HEK293T (cell line): ENCODE results near the gene TACC2.

Source experiments
- CTCF ChIA-PET: fragments of 350-600 bp; formaldehyde crosslinking; extraction: SDS; loops from one replicate; lab custom pipeline; 2021; ENCODE audit warnings: antibody characterized with exemption, inconsistent platforms; lab: Yijun Ruan, JAX
- POLR2A ChIA-PET: fragments of 350-600 bp; formaldehyde crosslinking; extraction: SDS; loops from one replicate; lab custom pipeline; 2020; ENCODE audit warnings: antibody characterized with exemption, inconsistent platforms; lab: Yijun Ruan, JAX
- DNase-seq: peaks from one replicate; pipeline ENCODE4 v3.0.0; 2012; ENCODE audit warnings: mixed read lengths; ENCODE audit errors: extremely low spot score
- ARNT ChIP-seq: fragments of 450-650 bp; IDR thresholded peaks from 2 replicates; pipeline ENCODE4 v1.6.1; 2017; ENCODE audit warnings: mild to moderate bottlenecking
- BHLHE40 ChIP-seq: fragments of 450-650 bp; IDR thresholded peaks from 2 replicates; pipeline ENCODE4 v1.6.1; 2016; ENCODE audit warnings: mild to moderate bottlenecking, moderate library complexity, borderline replicate concordance
- CTBP1 ChIP-seq: fragments of 450-650 bp; IDR thresholded peaks from 2 replicates; pipeline ENCODE4 v1.6.1; 2016; ENCODE audit warnings: borderline replicate concordance
- ELF4 ChIP-seq: fragments of 450-650 bp; IDR thresholded peaks from 2 replicates; pipeline ENCODE4 v1.6.1; 2017; ENCODE audit warnings: antibody characterized with exemption
- FOXA1 ChIP-seq: fragments of 450-650 bp; IDR thresholded peaks from 2 replicates; pipeline ENCODE4 v1.6.1; 2016; ENCODE audit warnings: mild to moderate bottlenecking
- FOXK2 ChIP-seq: fragments of 450-650 bp; IDR thresholded peaks from 2 replicates; pipeline ENCODE4 v1.6.1; 2016; ENCODE audit warnings: mild to moderate bottlenecking
- FOXM1 ChIP-seq: fragments of 450-650 bp; IDR thresholded peaks from 2 replicates; pipeline ENCODE4 v1.6.1; 2017; ENCODE audit warnings: mild to moderate bottlenecking, borderline replicate concordance
- HDGF ChIP-seq: fragments of 450-650 bp; IDR thresholded peaks from 2 replicates; pipeline ENCODE4 v1.6.1; 2017; ENCODE audit warnings: antibody characterized with exemption, borderline replicate concordance
- L3MBTL2 ChIP-seq: fragments of 450-650 bp; conservative IDR thresholded peaks from 2 replicates; pipeline ENCODE4 v1.6.1; 2016; ENCODE audit warnings: mild to moderate bottlenecking
- LEF1 ChIP-seq: fragments of 450-650 bp; IDR thresholded peaks from 2 replicates; pipeline ENCODE4 v1.6.1; 2017; ENCODE audit warnings: mild to moderate bottlenecking, borderline replicate concordance
- NFRKB ChIP-seq: fragments of 450-650 bp; IDR thresholded peaks from 2 replicates; pipeline ENCODE4 v1.6.1; 2016; ENCODE audit warnings: mild to moderate bottlenecking, moderate library complexity
- PKNOX1 ChIP-seq: fragments of 450-650 bp; IDR thresholded peaks from 2 replicates; pipeline ENCODE4 v1.6.1; 2016
- SP1 ChIP-seq: fragments of 450-650 bp; IDR thresholded peaks from 2 replicates; pipeline ENCODE4 v1.6.1; 2017
- SUZ12 ChIP-seq: fragments of 450-650 bp; IDR thresholded peaks from 2 replicates; pipeline ENCODE4 v1.6.1; 2016; ENCODE audit warnings: mild to moderate bottlenecking
- TARDBP ChIP-seq: fragments of 450-650 bp; IDR thresholded peaks from 2 replicates; pipeline ENCODE4 v1.6.1; 2016
- ZNF384 ChIP-seq: fragments of 450-650 bp; IDR thresholded peaks from 2 replicates; pipeline ENCODE4 v1.6.1; 2016

Gene TACC2

DNA sequence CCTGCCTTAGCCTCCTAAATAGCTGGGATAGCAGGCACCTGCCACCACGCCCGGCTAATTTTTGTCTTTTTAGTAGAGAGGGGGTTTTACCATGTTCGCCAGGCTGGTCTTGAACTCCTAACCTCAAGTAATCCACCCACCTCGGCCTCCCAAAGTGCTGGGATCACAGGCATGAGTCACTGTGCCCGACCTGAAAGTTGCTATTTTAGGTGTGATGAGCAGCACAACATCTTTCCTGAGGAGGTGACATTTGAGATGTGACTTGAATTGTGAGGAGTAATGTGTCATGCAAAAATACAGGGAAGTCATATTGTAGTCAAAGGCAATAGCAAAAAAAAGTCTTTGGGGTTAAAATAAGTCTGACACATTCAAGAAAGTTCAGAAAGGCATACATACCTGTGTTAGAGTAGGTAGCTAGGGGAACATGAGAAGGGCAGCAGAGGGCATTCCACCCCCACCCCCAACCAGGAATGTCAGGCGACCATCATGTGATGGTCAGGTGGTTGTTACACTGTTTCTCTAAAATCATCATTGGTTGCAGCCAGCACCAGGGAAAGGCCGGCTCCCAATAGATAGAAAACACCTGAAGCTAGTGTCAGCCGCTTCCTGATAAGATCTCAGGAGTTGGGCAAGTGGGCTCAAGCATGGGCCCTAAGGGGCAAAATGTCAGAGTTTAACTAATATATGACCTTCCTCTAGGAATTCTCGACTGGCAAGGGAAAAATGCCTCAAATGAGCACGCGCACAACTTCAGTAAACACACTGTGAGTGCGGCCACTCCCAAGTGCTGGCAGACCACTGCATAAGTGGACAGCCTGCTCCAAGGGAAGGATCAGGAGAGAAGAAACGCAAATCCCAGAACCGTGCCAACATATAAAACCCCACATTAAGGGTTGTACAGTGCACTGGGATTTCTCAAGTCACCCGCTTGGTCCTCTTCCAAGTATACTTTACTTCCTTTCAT, at the start of gene TACC2:
Gene TACC2, plus strand, starts transcription at position 803 of the 964 bp plus-strand sequence. CDS start 32,819 bp downstream, outside the sequence.
- POLR2A ChIA-PET: no interaction called here
- CTCF ChIA-PET: interaction anchor here (0.6 kb wide), 1 partner anchor 75 kb away, joined by 3 read pairs; no protein-coding TSS in a partner anchor
- no peak for DNase-seq
- TF ChIP-seq FOXK2: no peak
- no peak for TF ChIP-seq HDGF
- no peak for TF ChIP-seq ELF4
- TF ChIP-seq SUZ12: no peak
- TF ChIP-seq BHLHE40: no peak
- no peak for TF ChIP-seq ARNT
- no peak for TF ChIP-seq TARDBP
- TF ChIP-seq PKNOX1: no peak
- no peak for TF ChIP-seq L3MBTL2
- TF ChIP-seq LEF1: no peak
- no peak for TF ChIP-seq SP1
- no peak for TF ChIP-seq NFRKB
- no peak for TF ChIP-seq ZNF384

DNA sequence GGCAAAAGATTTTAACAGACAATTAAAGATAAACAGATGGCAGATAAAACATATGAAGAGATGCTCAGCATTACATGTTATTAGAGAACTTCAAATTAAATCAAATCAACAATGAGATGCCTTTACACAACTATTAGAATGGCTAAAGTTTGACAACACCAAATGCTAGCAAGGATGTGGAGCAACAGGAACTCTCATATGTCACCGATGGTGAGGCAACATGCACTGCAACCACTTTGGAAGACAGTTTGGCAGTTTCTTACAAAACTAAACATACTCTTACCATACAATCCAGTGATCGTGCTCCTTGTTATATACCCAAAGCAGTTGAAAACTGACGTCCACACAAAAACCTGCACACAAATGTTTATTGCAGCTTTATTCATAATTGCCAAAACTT, 47.4 kb upstream of the TACC2 start:
- ChIA-PET POLR2A (no interaction called here), CTCF (no interaction called here)
- no peak for DNase-seq
- no peak for TF ChIP-seq SP1
- TF ChIP-seq BHLHE40: no peak
- TF ChIP-seq SUZ12: no peak
- no peak for TF ChIP-seq LEF1
- no peak for TF ChIP-seq ZNF384
- no peak for TF ChIP-seq FOXM1
- TF ChIP-seq ELF4: no peak
- no peak for TF ChIP-seq CTBP1
- TF ChIP-seq PKNOX1: no peak
- TF ChIP-seq NFRKB: no peak
- no peak for TF ChIP-seq ARNT
- no peak for TF ChIP-seq HDGF
- no peak for TF ChIP-seq FOXK2
- TF ChIP-seq FOXA1: no peak
- TF ChIP-seq L3MBTL2: no peak
- TF ChIP-seq TARDBP: no peak

DNA sequence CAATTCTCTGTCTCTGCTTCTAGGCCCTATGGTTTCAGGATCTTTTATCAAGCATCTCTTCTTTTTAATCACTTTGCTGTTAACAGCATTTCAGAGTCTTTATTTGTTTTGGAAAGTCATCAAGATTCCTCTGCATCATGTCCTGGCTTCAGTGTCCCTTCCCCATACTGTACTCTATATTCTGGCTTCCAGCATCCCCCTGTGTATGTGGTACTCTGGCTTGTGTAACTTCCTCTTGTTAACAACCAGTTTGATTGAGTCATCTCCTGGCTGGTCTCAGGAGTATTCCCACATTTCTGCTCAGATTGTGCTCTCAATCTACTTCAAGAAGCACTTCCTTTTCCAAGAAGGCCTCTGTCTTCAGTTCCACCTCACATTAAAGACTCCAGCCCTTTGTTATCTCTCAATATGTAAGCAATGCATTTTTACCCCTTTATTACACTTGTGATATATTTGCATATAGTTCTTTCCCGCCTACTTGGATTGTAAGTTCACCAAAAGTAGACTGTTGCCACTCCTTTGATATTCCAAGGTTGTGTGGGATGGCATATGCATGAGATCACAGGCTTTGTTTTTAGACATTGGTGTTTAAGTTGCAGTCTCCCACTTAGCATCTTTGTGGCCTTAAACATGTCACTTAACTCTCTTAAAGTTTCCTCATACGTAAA, 46.1 kb upstream of the TACC2 start:
- DNase-seq: no peak
- POLR2A ChIA-PET: no interaction called here
- TF ChIP-seq SP1 (no peak), FOXK2 (no peak), ZNF384 (no peak), LEF1 (no peak), BHLHE40 (no peak), HDGF (no peak), FOXA1 (no peak), L3MBTL2 (no peak), SUZ12 (no peak), PKNOX1 (no peak)
- CTCF ChIA-PET: no interaction called here

DNA sequence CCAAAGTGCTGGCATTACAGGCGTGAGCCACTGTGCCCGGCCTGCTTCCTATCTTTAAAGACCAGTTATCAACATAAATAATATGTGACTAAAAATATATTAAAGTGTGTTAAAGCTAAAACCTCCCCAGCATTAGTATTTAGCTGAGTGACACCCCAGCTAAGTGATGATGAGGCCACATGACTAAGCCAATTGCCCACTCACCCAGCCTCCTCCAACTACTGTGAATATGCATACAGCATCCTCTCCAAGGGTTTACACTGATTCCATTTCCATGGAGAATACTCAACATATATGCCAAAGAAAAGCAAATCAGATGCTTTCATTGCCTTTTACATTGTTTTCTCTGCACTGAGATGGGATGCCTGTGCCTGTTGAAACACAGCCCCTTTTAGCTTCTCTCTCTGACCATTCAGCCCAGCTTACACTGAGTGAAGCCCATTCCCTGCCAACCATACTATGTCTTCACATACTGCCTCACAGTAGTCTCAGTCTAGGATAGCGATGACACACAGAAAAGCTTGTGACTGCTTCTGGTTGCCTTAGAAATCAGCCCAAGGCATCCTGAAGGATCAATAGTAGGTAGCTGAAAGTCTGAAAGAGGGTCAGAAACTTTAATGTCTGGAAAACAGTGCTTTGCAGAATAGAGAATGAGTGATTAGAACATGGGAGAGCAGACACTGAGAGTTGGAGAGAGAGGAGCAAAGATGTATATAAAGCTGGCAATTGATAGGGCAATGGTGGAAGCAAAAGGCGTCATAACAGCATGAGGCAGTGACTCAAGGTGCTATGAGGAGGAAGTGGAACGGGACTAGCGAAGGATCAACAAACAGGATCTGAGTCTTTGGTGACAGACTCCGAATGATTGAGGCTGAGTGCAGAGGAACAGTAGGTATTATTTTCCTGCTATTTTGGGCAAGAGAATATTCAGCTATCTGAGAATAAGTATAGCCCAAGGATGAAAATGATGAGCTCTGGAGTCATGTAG, 41.3 kb upstream of the TACC2 start:
- ChIA-PET POLR2A (interaction anchor here (0.7 to 1.3 kb wide), 3 partner anchors 10 to 19 kb away, joined by 3 to 4 read pairs (median 3); partner anchors contain the start of gene ATE1), CTCF (interaction anchor here (0.6 kb wide), 1 partner anchor 11 kb away, joined by 3 read pairs; no protein-coding TSS in a partner anchor)
- TF ChIP-seq FOXA1: no peak
- no peak for TF ChIP-seq L3MBTL2
- no peak for TF ChIP-seq PKNOX1
- TF ChIP-seq ELF4: no peak
- TF ChIP-seq FOXM1: no peak
- TF ChIP-seq TARDBP: no peak
- no peak for TF ChIP-seq NFRKB
- TF ChIP-seq ARNT: no peak
- TF ChIP-seq LEF1: no peak
- TF ChIP-seq SP1: no peak
- TF ChIP-seq SUZ12: no peak
- no peak for DNase-seq
